A673 (cell line): ENCODE measurements around the gene SPRED3. TPM values are rescaled to one million over a fixed set of nuclear protein-coding genes. Genes with fewer than 3 reads are reported as not detected.

Experiments used
- BruUV-seq: library from RNA; stranded (reverse); fragments of 400-500 nt; replicated peaks from 2 replicates; lab custom pipeline; 2021; lab: Mats Ljungman, UMichigan
- CTCF ChIA-PET: fragments of 300-600 bp; sonication (Branson Sonifier 250); formaldehyde crosslinking; loops from one replicate; lab custom pipeline; 2022; ENCODE audit warnings: antibody characterized with exemption; lab: Charles Lee
- POLR2A ChIA-PET: fragments of 300-600 bp; sonication (Branson Sonifier 250); formaldehyde crosslinking; loops from one replicate; lab custom pipeline; 2022; ENCODE audit warnings: antibody characterized with exemption; ENCODE audit not compliant: low non-redundant PET; lab: Charles Lee
- DNase-seq: peaks from one replicate; pipeline ENCODE4 v3.0.0-alpha.2; 2015; ENCODE audit warnings: low spot score
- H3K27ac ChIP-seq: fragments of 200-600 bp; sonication (generic); 2 replicates; pipeline ENCODE4 v1.5.1; 2016; ENCODE audit warnings: mixed run types, low read depth, mild to moderate bottlenecking, mixed read lengths, antibody characterized with exemption, low read length; ENCODE audit not compliant: poor library complexity, severe bottlenecking
- H3K27me3 ChIP-seq: fragments of 200-600 bp; sonication (generic); replicated peaks from 2 replicates; pipeline ENCODE4 v1.6.1; 2017; ENCODE audit warnings: mixed run types, low read depth, mild to moderate bottlenecking, mixed read lengths, antibody characterized with exemption, low read length; ENCODE audit not compliant: insufficient read depth, poor library complexity
- H3K36me3 ChIP-seq: fragments of 200-600 bp; sonication (generic); 2 replicates; pipeline ENCODE4 v1.6.1; 2016; ENCODE audit warnings: mixed run types, mild to moderate bottlenecking, mixed read lengths, antibody characterized with exemption, low read length; ENCODE audit not compliant: insufficient read depth, poor library complexity, severe bottlenecking
- H3K4me1 ChIP-seq: fragments of 200-600 bp; sonication (generic); 2 replicates; pipeline ENCODE4 v1.6.1; 2017; ENCODE audit warnings: mixed run types, mild to moderate bottlenecking, mixed read lengths, antibody characterized with exemption, low read length; ENCODE audit not compliant: insufficient read depth, poor library complexity, severe bottlenecking
- H3K4me3 ChIP-seq: fragments of 200-600 bp; sonication (generic); 2 replicates; pipeline ENCODE4 v1.5.1; 2016; ENCODE audit warnings: low read depth, mixed run types, mild to moderate bottlenecking, mixed read lengths, low read length; ENCODE audit not compliant: poor library complexity, severe bottlenecking
- H3K9me3 ChIP-seq: fragments of 200-600 bp; sonication (generic); 2 replicates; pipeline ENCODE4 v1.6.1; 2016; ENCODE audit warnings: mixed run types, low read depth, mild to moderate bottlenecking, mixed read lengths, antibody characterized with exemption, low read length; ENCODE audit not compliant: poor library complexity, severe bottlenecking
- EZH2 ChIP-seq: fragments of 200-600 bp; sonication (generic); IDR thresholded peaks from 2 replicates; pipeline ENCODE4 v1.6.1; 2017; ENCODE audit warnings: borderline replicate concordance, low read depth, mild to moderate bottlenecking, mixed read lengths, antibody characterized with exemption, low read length; ENCODE audit not compliant: poor library complexity, severe bottlenecking
- intact Hi-C: fragments of 100-400 bp; cut with micrococcal nuclease; formaldehyde crosslinking; loops from one replicate; pipeline ENCODE4 v1.10.0; 2022; ENCODE audit not compliant: unreplicated experiment
- total RNA-seq: library from RNA; stranded (reverse); gene quantifications from 2 replicates; pipeline ENCODE4 v1.2.3, GENCODE V29; 2021
- TF ChIP-seq, protein P1 (sequence below): fragments of 300-800, 200-600 bp; sonication (generic); conservative IDR thresholded peaks from 2 replicates; pipeline ENCODE4 v1.5.1; 2017; ENCODE audit warnings: low read depth, mild to moderate bottlenecking, antibody characterized with exemption, low read length, moderate library complexity, mixed read lengths

Gene SPRED3
- total RNA-seq, 1 experiment from 2014 or later: 6.2 TPM

- H3K4me1 ChIP-seq: no peaks in the 10 kb centered on the region
- TF ChIP-seq, protein P1, sequence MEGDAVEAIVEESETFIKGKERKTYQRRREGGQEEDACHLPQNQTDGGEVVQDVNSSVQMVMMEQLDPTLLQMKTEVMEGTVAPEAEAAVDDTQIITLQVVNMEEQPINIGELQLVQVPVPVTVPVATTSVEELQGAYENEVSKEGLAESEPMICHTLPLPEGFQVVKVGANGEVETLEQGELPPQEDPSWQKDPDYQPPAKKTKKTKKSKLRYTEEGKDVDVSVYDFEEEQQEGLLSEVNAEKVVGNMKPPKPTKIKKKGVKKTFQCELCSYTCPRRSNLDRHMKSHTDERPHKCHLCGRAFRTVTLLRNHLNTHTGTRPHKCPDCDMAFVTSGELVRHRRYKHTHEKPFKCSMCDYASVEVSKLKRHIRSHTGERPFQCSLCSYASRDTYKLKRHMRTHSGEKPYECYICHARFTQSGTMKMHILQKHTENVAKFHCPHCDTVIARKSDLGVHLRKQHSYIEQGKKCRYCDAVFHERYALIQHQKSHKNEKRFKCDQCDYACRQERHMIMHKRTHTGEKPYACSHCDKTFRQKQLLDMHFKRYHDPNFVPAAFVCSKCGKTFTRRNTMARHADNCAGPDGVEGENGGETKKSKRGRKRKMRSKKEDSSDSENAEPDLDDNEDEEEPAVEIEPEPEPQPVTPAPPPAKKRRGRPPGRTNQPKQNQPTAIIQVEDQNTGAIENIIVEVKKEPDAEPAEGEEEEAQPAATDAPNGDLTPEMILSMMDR: no peak
- TF ChIP-seq EZH2: no peak
- intact Hi-C loops: no loop called here
- BruUV-seq: no TSS peak
- no peaks in the 10 kb centered on the region for H3K36me3 ChIP-seq
- ChIA-PET POLR2A (no interaction called here), CTCF (no interaction called here)
- no peak overlapping the region for H3K27ac ChIP-seq
- no peaks in the 10 kb centered on the region for H3K27me3 ChIP-seq
- H3K4me3 ChIP-seq: no peak overlapping the region
- H3K9me3 ChIP-seq: no peaks in the 10 kb centered on the region
- no peak for DNase-seq
Observed at GRCh38 chr19:38422438-38422837, 33.9 kb downstream of the SPRED3 start.

GRCh38 chr19:38424272-38424671, 35.8 kb downstream of the SPRED3 start:
- ChIA-PET POLR2A (no interaction called here), CTCF (no interaction called here)
- H3K27me3 ChIP-seq: no peaks in the 10 kb centered on the region
- no peaks in the 10 kb centered on the region for H3K36me3 ChIP-seq
- no peak overlapping the region for H3K27ac ChIP-seq
- intact Hi-C loops: no loop called here
- no peak overlapping the region for H3K4me3 ChIP-seq
- DNase-seq: no peak
- H3K4me1 ChIP-seq: no peaks in the 10 kb centered on the region
- TF ChIP-seq EZH2: no peak
- TF ChIP-seq, protein P1: no peak
- H3K9me3 ChIP-seq: no peaks in the 10 kb centered on the region
- no TSS peak for BruUV-seq

DNA sequence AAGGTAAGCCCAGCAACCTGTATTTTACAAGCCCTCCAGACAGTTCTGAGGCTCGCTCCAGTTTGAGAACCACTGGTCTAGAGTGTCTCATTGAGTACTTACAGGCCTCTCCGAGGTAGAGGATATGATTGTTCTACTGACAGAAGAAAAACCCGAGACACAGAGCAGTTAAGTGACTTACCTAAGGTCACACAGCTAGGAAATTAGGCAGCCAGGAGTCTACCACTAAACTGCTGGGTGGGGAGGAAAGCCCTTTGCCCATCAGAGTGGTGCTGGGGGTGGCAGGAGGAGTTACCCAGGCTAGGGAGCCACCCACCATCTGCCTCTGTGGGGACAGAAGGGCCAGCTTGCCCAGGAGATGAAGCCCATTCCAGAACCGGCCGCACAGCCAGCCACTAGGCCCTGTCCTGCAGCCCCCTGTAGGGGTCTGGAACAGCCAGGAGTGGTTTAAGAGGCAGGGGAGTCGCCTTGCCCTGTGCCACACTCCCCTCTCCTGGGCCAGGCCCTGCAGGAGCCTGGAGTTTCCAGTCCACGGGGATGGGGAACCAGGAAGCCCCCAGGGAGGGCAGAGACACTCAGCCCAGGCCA, 36.8 kb downstream of the SPRED3 start:
- no peak for DNase-seq
- Histone ChIP-seq H3K36me3 (no peaks in the 10 kb centered on the region), H3K27ac (no peak overlapping the region), H3K4me1 (no peaks in the 10 kb centered on the region), H3K9me3 (no peaks in the 10 kb centered on the region), H3K27me3 (peaks cover 5% of the 10 kb centered on the region), H3K4me3 (no peak overlapping the region)
- intact Hi-C loops: no loop called here
- POLR2A ChIA-PET: no interaction called here
- BruUV-seq: no TSS peak
- TF ChIP-seq, protein P1: no peak
- TF ChIP-seq EZH2: no peak
- CTCF ChIA-PET: no interaction called here
